GM23338 (cell line): ENCODE results near the gene DOK1. TPM values are rescaled to one million over a fixed set of nuclear protein-coding genes. Genes with fewer than 3 reads are reported as not detected.

ENCODE experiments used
- ATAC-seq: fragments of 200-7000 bp; cut with Tn5 transposase; 3 replicates; pipeline ENCODE4 v1.9.1; 2020
- DNase-seq: peaks from one replicate; pipeline ENCODE4 v3.0.0-alpha.2; 2015; ENCODE audit warnings: low spot score
- H2AFZ ChIP-seq: fragments of 200-600 bp; sonication (generic); 2 replicates; pipeline ENCODE4 v1.8.0; 2016; ENCODE audit warnings: antibody characterized with exemption, mild to moderate bottlenecking, moderate library complexity
- H3F3A ChIP-seq: fragments of 200-600 bp; sonication (generic); replicated peaks from 2 replicates; pipeline ENCODE4 v1.8.0; 2017; ENCODE audit warnings: antibody characterized with exemption, mixed run types, low read depth
- H3K27ac ChIP-seq: fragments of 200-600 bp; sonication (generic); 2 replicates; pipeline ENCODE4 v1.6.1; 2016; ENCODE audit warnings: low read depth
- H3K27me3 ChIP-seq: fragments of 200-600 bp; sonication (generic); 2 replicates; pipeline ENCODE4 v1.8.0; 2016; ENCODE audit warnings: mild to moderate bottlenecking, mixed run types, moderate library complexity; ENCODE audit not compliant: insufficient read depth
- H3K36me3 ChIP-seq: fragments of 200-600 bp; sonication (generic); 2 replicates; pipeline ENCODE4 v1.8.0; 2016; ENCODE audit warnings: mild to moderate bottlenecking; ENCODE audit not compliant: insufficient read depth
- H3K4me1 ChIP-seq: fragments of 200-600 bp; sonication (generic); 2 replicates; pipeline ENCODE4 v1.8.0; 2016; ENCODE audit warnings: mild to moderate bottlenecking, moderate library complexity; ENCODE audit not compliant: insufficient read depth
- H3K4me2 ChIP-seq: fragments of 200-600 bp; sonication (generic); 2 replicates; pipeline ENCODE4 v1.7.1; 2017; ENCODE audit warnings: mixed run types
- H3K4me3 ChIP-seq: fragments of 200-600 bp; sonication (generic); 2 replicates; pipeline ENCODE4 v1.6.1; 2016; ENCODE audit warnings: mixed run types
- H3K79me2 ChIP-seq: fragments of 200-600 bp; sonication (generic); replicated peaks from 2 replicates; pipeline ENCODE4 v1.8.0; 2017; ENCODE audit warnings: mild to moderate bottlenecking; ENCODE audit not compliant: insufficient read depth
- H3K9me2 ChIP-seq: fragments of 200-600 bp; sonication (generic); 2 replicates; pipeline ENCODE4 v1.8.0; 2017; ENCODE audit not compliant: insufficient read depth
- H4K20me1 ChIP-seq: fragments of 200-600 bp; sonication (generic); replicated peaks from 2 replicates; pipeline ENCODE4 v1.8.0; 2017; ENCODE audit warnings: mild to moderate bottlenecking; ENCODE audit not compliant: insufficient read depth
- H3K27ac Mint-ChIP-seq: 2 replicates; pipeline ENCODE4 v1.8.0; 2020; ENCODE audit warnings: inconsistent platforms, mild to moderate bottlenecking, moderate library complexity, mixed read lengths
- H3K27me3 Mint-ChIP-seq: 3 replicates; pipeline ENCODE4 v1.8.0; 2022; ENCODE audit warnings: low read depth, mild to moderate bottlenecking, moderate library complexity, mixed read lengths, inconsistent platforms; ENCODE audit not compliant: insufficient read depth, poor library complexity
- H3K36me3 Mint-ChIP-seq: 3 replicates; pipeline ENCODE4 v1.8.0; 2021; ENCODE audit warnings: low read depth, mild to moderate bottlenecking, inconsistent platforms, moderate library complexity, mixed read lengths
- H3K4me1 Mint-ChIP-seq: 3 replicates; pipeline ENCODE4 v1.8.0; 2020; ENCODE audit warnings: mild to moderate bottlenecking, inconsistent platforms, mixed read lengths
- H3K4me3 Mint-ChIP-seq: 3 replicates; pipeline ENCODE4 v1.8.0; 2021; ENCODE audit warnings: moderate library complexity, mild to moderate bottlenecking, inconsistent platforms, mixed read lengths
- H3K9me3 Mint-ChIP-seq: 3 replicates; pipeline ENCODE4 v1.8.0; 2020; ENCODE audit warnings: moderate library complexity, mild to moderate bottlenecking, inconsistent platforms, mixed read lengths
- CREB1 ChIP-seq: fragments of 250-450 bp; sonication (Bioruptor Pico); IDR thresholded peaks from 2 replicates; pipeline ENCODE4 v1.5.0; 2020; ENCODE audit warnings: low read depth, mild to moderate bottlenecking, moderate library complexity
- CTCF ChIP-seq, 2 experiments: fragments of 200-600 bp in 1 of 2; sonication (generic) in 1 of 2; conservative IDR thresholded peaks; 2 replicates each; pipeline versions ENCODE4 v1.5.1 to v1.6.1; 2016 to 2017; ENCODE audit warnings: antibody characterized with exemption in 2 of 2, low read depth in 2 of 2, mild to moderate bottlenecking in 2 of 2, moderate library complexity in 1 of 2
- EZH2 ChIP-seq: fragments of 200-600 bp; sonication (generic); IDR thresholded peaks from one replicate; pipeline ENCODE4 v1.8.0; 2017; ENCODE audit warnings: antibody characterized with exemption, mild to moderate bottlenecking, low read depth; ENCODE audit not compliant: unreplicated experiment
- EZH2phosphoT487 ChIP-seq: fragments of 200-600 bp; sonication (generic); IDR thresholded peaks from one replicate; pipeline ENCODE4 v1.8.1; 2018; ENCODE audit warnings: antibody characterized with exemption; ENCODE audit not compliant: unreplicated experiment
- NANOG ChIP-seq: IDR thresholded peaks from 2 replicates; pipeline ENCODE4 v1.6.1; 2016; ENCODE audit warnings: antibody characterized with exemption, borderline replicate concordance
- POLR2AphosphoS5 ChIP-seq: IDR thresholded peaks from 2 replicates; pipeline ENCODE4 v1.6.1; 2016; ENCODE audit warnings: antibody characterized with exemption, low read depth
- REST ChIP-seq: IDR thresholded peaks from one replicate; pipeline ENCODE4 v1.6.1; 2018; ENCODE audit warnings: antibody characterized with exemption; ENCODE audit not compliant: unreplicated experiment
- STAT1 ChIP-seq: IDR thresholded peaks from one replicate; pipeline ENCODE4 v1.6.1; 2016; ENCODE audit warnings: antibody characterized with exemption; ENCODE audit not compliant: unreplicated experiment
- ZNF462 ChIP-seq: fragments of 250-450 bp; sonication (Bioruptor Pico); IDR thresholded peaks from 2 replicates; pipeline ENCODE4 v1.5.0; 2020; ENCODE audit warnings: mild to moderate bottlenecking, moderate library complexity
- polyA plus RNA-seq: library from polyadenylated mRNA; unstranded; fragments of >200 nt; fragmentation: Nextera tagmentation; extraction: Ambion mirVana; gene quantifications from 2 replicates; pipeline ENCODE4 v1.2.1, GENCODE V29; 2016
- total RNA-seq: library from RNA; depleted of rRNA; stranded (reverse); fragments of >200 nt; shearing (Covaris generic); gene quantifications from 2 replicates; pipeline ENCODE4 v1.2.3, GENCODE V29; 2014

Gene DOK1
- total and polyA plus RNA-seq, 2 experiments from 2014 or later = 3.9 to 15.5 TPM

GRCh38 chr2:74575320-74575719, 20.8 kb downstream of the DOK1 start:
- no peaks in the 10 kb centered on the region for H3K27me3 ChIP-seq
- ATAC-seq (no peak), DNase-seq (no peak)
- Mint-ChIP-seq H3K4me1 (peaks cover 7% of the 10 kb centered on the region), H3K27ac (no peak overlapping the region), H3K4me3 (no peak overlapping the region), H3K36me3 (no peaks in the 10 kb centered on the region), H3K27me3 (no peaks in the 10 kb centered on the region), H3K9me3 (no peaks in the 10 kb centered on the region)
- H3K4me2 ChIP-seq = no peak overlapping the region
- no peaks in the 10 kb centered on the region for H3F3A ChIP-seq
- no peak overlapping the region for H2AFZ ChIP-seq
- H3K9me2 ChIP-seq = no peaks in the 10 kb centered on the region
- no peaks in the 10 kb centered on the region for H3K4me1 ChIP-seq
- H3K27ac ChIP-seq = no peak overlapping the region
- H4K20me1 ChIP-seq = no peaks in the 10 kb centered on the region
- no peaks in the 10 kb centered on the region for H3K36me3 ChIP-seq
- no peak overlapping the region for H3K4me3 ChIP-seq
- TF ChIP-seq POLR2AphosphoS5 (no peak), REST (no peak), CREB1 (CRISPR knock-in tag) (no peak), NANOG (no peak), CTCF (conservative IDR thresholded peaks at IDR 0.05; ENCODE audit: low read depth in 2 of 2) (no peak), EZH2 (no peak), STAT1 (no peak), ZNF462 (CRISPR knock-in tag) (no peak), EZH2phosphoT487 (no peak)
- no peaks in the 10 kb centered on the region for H3K79me2 ChIP-seq
